ENCODE measurements around the gene MICAL3.
"Not testable (repeated sequence)": the region's sequence is repeated elsewhere in the genome, so short reads cannot be mapped to it uniquely, and the experiment has no call there.

The MICAL3 gene

GRCh38 chr22:17888439-17888838, 135.9 kb downstream of the MICAL3 start:
- DNase-seq (ENCODE audit: low read depth in 2 of 2): no peak

GRCh38 chr22:17884893-17885292, 139.5 kb downstream of the MICAL3 start:
- no peak for DNase-seq (ENCODE audit: low read depth in 2 of 2)

- no peak for DNase-seq (ENCODE audit: low read depth in 2 of 2)
These were observed 140.3 kb downstream of the MICAL3 start for GRCh38 chr22:17884084-17884483.

GRCh38 chr22:17883356-17883755, 141.0 kb downstream of the MICAL3 start:
- no peak for DNase-seq (ENCODE audit: low read depth in 2 of 2)

DNA sequence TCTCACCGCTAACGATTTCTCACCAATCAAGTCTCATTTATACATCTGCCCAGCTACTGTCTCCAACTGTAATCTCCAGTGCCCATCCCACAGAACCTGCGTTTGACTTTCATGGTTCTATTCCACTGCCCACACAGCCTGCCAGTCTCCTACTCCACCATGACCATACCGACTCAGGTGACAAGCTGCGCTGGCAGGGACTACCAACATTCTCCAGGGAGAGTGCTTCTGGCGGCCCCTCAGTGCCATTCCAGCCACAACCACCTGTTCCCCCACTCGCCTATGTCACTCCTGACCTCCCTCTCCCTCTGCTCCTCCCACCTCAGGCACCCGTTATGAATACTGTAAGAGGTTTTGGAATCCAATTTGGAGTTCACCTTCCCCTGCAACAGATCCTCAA, 141.6 kb downstream of the MICAL3 start:
- DNase-seq (ENCODE audit: low read depth in 2 of 2): no peak

GRCh38 chr22:17882162-17882561, 142.2 kb downstream of the MICAL3 start:
- no peak for DNase-seq (ENCODE audit: low read depth in 2 of 2)

DNA sequence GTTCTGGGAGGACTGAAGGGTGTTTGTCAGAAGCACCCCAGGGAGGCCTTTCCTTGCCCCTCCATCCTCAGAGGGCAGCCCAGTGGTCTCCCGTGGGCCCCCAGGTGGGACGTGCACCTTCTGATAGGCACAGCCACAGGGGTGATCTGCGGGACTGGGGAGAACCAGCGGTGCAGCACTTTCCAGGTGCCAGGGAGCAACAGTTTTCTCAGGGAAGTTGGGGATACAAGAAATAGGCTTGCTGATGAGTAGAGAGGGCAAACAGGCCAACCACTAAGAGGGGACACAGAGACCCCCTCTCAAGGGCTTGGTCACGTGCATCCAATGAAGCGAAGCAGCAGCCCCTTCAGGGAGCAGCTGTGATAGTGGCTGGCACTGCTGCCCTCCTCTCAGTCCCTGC, 143.0 kb downstream of the MICAL3 start:
- DNase-seq (ENCODE audit: low read depth in 2 of 2): no peak

GRCh38 chr22:17880468-17880867, 143.9 kb downstream of the MICAL3 start:
- no peak for DNase-seq (ENCODE audit: low read depth in 2 of 2)

DNA sequence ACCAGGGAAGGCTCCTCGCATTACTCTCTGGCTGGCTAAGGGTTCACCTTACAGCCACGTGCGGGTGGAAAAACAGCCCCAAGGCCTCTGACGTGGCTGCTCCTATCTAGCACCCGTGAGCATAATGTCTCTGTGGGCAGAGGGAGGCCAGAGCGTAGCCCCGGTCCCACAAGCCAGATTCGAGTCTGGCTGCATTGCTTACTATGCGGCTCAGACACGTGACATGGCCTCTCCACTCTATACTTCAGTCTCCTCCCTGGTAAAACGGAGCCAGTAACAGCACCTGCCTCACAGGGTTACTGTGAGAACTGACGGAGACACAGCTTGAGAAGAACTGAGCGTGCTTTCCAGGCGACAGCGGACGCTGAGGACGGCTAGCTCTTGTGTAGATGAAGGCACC, 144.3 kb downstream of the MICAL3 start:
- DNase-seq (ENCODE audit: low read depth in 2 of 2): no peak

- DNase-seq (ENCODE audit: low read depth in 2 of 2): no peak
These were observed 145.4 kb downstream of the MICAL3 start for GRCh38 chr22:17878941-17879340.

- DNase-seq (ENCODE audit: low read depth in 2 of 2): no peak
These were observed 146.1 kb downstream of the MICAL3 start for GRCh38 chr22:17878186-17878694.

GRCh38 chr22:17876878-17877855, 147.2 kb downstream of the MICAL3 start:
- DNase-seq (ENCODE audit: low read depth in 2 of 2): not testable (repeated sequence)

DNA sequence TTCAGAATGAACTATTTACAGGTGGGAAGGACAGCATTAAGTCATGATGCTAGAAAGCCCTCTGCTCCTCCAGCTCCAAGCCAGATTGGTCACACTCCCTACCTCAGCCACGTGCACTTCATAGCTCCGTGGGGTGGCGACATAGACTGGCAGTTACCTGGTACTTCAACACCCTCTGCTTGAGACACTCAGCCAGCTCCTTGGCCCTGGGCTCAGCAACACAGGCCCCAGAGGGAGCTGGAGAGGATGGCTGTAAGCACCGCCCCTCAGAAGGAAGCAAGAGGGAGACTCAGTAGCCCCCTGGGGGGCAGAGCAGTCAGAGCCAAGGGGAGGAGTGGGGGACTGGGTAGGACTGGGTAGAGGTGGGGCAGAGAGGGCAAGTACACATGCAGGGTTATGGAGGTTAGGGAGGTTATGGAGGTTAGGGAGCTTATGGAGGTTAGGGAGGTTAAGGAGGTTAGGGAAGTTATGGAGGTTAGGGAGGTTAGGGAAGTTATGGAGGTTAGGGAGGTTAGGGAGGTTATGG, 148.0 kb downstream of the MICAL3 start:
- no peak for DNase-seq (ENCODE audit: low read depth in 2 of 2)

DNA sequence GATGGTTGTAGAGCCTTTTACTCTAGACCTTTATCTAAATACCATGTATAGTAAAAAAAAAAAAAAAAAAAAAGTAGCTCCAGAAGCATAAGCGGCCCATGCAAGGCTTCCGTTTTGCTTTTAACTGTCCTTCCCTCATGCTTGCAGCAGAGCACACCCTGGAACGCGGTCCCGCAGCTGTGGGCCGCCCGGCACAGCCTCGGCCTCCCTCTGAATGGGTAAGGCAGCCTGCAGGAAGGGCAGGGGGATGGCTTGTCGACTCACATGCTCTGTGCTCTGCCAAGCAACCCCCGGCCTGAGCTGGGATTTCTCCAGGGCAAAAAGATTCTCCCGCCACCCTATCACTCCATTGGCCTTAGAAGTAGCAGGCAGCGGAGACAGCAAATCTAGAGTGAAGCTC, 148.7 kb downstream of the MICAL3 start:
- no peak for DNase-seq (ENCODE audit: low read depth in 2 of 2)

DNA sequence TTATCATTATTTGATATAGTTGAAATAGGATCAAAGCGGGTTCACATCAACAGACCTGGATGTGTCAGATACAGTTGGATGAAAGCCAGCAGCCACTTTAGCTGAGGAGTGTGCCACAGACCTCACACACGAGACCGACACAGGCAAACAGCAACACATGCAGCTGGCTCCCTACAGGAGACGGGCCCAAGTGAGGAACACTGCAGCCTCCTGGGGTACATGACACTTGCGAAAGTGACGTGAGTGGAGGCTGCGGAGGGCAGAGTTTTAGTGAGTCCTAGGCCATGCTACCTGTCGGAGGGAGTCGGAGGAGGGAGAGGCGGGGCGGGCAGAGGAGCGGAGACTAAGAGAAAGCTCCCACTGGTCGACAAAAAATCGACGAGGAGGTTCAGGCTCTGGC, 149.2 kb downstream of the MICAL3 start:
- no peak for DNase-seq (ENCODE audit: low read depth in 2 of 2)

DNA sequence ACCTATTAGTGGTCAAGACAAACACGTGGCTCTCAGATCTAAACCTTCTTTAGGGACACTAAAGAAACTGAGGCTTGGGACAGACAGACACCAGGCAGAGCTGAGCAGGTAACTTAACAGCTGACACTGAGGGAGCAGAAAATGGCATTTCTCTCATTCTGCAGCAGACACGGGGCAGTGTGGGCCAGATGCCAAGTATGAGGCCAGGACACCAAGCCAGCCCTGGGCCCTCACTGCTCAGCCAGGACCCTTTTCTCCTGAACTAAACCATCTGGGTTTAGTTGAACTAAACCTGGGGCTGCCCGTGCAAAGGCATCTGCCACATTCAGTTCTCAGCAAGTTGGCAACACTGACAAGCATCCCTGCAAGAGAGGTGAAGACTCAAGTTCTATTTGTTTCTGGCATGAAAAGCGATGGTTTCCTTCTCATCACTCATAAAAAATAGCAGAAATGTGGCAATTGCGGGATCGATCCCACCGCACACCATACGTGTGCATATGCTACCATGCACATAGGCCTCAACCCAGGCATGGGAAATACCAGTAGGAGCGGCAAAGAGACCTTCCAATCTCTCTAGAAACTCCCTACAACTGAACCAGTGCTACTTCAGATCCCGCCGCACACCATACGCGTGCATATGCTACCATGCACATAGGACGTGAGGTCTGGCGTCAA, 150.0 kb downstream of the MICAL3 start:
- DNase-seq (ENCODE audit: low read depth in 2 of 2): no peak

DNA sequence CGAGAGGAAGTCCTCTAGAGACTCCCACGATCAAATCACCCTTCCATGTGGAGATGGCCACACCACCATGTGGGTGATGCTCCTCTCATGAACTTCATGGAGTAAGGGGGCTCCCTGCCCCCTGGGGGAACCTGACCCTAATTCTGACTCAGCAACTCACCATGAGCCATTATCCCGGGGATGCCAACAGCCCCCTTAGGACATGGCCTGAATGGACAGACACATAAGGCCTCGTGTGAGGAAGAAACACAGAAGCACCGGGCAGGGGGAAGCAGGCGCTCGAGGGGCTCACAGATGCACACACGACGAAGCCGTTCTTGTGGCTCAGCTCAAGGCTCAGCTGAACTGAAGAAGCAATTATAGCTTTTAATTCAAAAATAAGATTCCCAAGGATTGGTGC, 150.6 kb downstream of the MICAL3 start:
- DNase-seq (ENCODE audit: low read depth in 2 of 2): no peak

GRCh38 chr22:17873116-17873515, 151.2 kb downstream of the MICAL3 start:
- DNase-seq (ENCODE audit: low read depth in 2 of 2): no peak

DNA sequence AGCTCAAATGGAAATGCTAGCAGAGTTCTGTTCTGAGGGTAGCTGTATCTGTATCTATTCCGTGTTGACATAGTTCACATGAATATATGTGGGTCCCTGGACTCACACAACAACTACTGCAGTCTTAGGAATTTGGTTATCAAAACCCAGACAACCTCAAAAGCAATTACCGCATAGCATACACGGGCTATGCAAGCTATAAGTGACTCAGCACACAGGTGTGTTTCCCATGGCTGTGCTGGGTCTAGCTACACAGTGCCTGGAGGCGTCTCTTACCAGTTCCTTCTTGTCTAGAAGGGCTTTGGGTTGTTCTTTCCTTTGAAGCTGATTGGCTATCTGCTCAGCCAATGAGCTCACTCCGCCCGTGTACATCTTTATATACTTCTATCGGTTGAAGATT, 151.9 kb downstream of the MICAL3 start:
- no peak for DNase-seq (ENCODE audit: low read depth in 2 of 2)

DNA sequence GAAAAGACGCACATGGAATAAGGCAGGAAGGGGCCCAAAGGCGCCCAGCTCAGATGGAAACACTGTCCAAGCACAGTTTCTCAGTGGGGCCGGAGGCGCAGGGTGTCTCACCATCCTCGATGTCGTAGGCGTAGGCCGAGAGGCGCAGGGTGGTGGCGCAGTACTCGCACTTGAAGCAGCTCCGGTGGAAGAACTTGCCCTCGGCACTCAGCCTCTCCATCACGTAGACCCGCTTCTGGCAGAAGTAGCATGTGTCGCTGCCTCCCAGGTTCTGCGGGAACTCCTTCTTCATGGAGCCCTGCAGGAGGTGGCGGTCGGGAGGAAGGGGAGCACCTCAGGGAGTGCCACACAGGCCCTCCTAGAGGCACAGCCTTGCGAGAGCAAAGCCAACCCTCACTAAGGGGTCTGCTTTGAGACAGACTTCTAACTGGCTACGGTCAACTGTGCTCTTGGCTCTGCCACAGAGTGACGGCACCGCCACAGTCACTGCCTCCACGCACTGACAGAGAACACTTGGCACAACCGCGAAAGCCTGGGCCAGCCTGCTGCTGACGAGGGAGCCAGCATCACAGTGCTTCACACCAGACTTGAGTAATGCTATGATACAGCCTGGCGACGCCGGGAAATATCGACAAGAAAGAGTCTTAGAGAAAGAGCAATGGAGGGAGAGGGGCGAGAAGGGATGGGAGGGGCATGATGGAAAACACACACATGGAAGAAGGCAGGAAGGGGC, 152.5 kb downstream of the MICAL3 start:
- DNase-seq (ENCODE audit: low read depth in 2 of 2): no peak

- no peak for DNase-seq (ENCODE audit: low read depth in 2 of 2)
These were observed 154.0 kb downstream of the MICAL3 start for GRCh38 chr22:17870407-17870806.
